Peyer's patch (tissue), 4 donors: ENCODE data around the gene NOSTRIN.

Experiments
- CTCF ChIP-seq, 6 experiments: fragments of 450-650 bp in 4 of 6; fragments of 200-600 bp in 2 of 6; sonication (generic) in 1 of 6; IDR thresholded peaks; one replicate each; pipeline ENCODE4 v1.5.1; 2017 to 2019; ENCODE audit warnings: antibody characterized with exemption in 6 of 6, mild to moderate bottlenecking in 3 of 6, moderate library complexity in 1 of 6
- POLR2A ChIP-seq, 2 donors: fragments of 450-650 bp; IDR thresholded peaks; one replicate each; pipeline ENCODE4 v1.5.1; 2017; ENCODE audit warnings: antibody characterized with exemption in 2 of 2, mild to moderate bottlenecking in 2 of 2, moderate library complexity in 2 of 2

GRCh38 chr2:168787098-168787781, 15.2 kb upstream of the NOSTRIN start:
- TF ChIP-seq CTCF (IDR thresholded peaks at IDR 0.05), result no peak
- TF ChIP-seq POLR2A (IDR thresholded peaks at IDR 0.05), result no peak
